Activated CD8-positive, alpha-beta memory T cell treated with anti-CD3 and anti-CD28 coated beads, Interleukin-2, amount 50 U/mL, for 1 hour (primary cell): ENCODE measurements around the gene HSPG2.

Experiments used
- DNase-seq: peaks from one replicate; pipeline ENCODE4 v3.0.0-alpha.2; 2020; ENCODE audit errors: extremely low read depth

Gene HSPG2

DNA sequence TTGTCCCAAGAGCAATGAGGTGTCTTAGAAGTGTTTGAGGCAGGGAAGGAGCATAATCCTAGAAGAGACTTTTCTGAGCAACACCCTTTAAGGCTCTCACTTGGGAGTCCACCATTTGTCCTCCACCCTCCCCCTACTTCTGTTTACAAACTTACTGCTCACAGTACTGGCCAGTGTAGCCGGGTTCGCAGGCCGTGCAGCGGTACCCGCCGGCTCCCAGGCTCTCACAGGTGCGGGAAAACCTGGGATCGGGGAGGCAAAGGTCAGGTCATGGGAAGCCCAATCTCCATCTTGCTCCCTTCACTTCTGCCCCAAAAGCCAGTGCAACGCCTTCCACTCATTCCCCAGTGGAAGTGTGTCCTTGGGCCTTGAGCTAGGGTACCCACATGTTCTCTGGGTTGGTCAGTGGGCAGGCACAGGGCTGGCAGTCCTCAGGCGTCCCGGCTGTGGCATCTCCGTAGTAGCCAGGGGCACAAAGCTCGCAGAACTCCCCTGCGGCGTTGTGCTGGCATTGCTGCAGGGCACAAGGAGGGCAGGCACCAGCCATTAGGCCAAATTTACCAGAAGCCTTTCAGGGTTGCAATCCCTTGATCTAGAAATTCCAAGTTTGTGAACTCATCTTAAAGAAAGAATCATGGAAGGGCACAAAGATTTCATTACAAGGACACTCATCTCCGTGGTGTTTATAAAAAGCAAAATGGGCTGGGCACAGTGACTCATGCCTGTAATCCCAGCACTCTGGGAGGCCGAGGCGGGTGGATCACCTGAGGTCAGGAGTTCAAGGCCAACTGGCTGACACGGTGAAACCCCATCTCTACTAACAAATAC is 75.3 kb downstream of the HSPG2 start:
- no peak for DNase-seq

DNA sequence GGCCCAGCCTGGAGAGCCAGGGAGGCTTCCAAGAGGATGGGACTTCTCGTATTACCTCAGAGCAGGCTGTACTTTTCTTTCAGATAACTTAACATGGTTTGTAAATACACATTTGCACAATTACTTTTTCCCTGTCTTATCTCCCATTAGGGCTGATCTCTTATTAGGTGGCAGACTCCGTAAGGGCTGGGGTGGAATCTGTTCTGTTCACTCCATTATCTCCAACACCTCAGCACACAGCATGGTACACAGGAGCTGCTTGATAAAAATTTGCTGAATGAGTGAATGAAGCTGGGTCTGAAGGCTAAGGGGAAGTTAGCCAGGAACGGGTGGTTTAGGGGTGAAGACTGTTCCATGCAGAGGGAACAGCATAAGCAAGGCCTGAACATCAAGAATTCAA is 76.1 kb downstream of the HSPG2 start:
- no peak for DNase-seq

DNA sequence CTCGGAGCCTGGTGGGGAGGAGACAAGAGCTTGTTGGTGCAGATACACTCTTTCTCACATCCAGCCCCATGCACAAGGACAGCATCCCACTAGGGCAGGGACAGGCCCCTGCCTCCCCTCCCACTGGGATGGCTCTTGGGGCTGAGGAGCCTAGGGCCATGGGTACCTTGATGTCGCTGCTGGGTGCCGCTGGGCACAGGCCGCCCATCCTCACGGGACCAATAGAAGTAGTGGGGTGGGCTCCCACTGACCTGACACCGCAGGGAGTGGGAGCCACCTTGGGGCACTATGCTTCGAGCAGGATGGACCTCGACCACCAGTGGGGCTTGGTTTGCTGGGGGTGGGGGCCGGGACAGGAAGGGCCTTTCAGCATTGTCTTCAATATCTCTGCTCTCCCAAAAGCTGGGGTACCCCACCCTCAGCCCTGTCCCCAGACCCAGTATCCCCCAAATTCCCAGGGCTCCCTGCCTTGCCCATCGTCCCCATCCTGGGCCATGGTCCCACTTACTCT is 77.4 kb downstream of the HSPG2 start:
- no peak for DNase-seq

- DNase-seq = no peak
Measured at GRCh38 chr1:21857840-21858670, 79.1 kb downstream of the HSPG2 start.

- no peak for DNase-seq
Measured at GRCh38 chr1:21857142-21857839, 79.8 kb downstream of the HSPG2 start.

DNA sequence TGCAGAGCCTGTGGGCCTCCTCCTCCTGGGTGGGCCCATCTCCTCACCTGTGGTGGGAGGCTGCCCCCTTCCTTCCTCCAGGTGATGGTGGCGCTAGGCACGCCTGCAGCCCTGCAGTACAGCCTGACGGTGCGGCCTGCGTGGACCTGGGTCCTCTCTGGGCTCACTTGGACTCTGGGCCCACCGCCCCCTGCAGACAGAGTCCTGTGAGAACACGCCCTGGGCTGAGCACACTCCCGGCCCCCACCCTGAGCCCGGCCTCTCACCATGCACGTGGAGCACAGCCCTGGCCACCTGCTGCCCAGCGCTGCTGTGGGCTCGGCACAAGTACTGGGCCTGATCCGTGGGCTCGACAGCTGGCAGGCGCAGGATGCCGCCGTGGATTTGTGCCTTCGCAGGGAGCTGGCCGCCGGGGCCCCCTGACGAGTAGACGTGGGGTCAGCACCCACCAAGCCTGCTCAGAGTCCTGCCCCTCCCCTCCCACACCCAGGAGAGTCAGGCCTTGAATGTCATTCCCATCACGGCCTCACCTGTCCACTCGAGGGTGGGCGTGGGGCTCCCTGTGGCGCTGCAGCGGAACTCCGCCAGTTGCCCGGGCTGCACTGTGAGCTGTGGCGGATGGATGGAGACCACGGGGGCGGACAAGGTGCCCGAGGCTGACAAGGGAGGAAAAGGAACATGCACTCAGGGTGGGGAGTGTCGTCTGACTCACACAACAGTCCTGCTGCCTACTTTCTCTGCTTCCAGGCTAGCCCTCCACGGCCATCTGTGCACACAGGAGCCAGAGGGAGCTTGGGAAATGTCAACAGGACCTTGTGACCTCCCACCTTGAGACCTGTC is 81.6 kb downstream of the HSPG2 start:
- DNase-seq = no peak

DNA sequence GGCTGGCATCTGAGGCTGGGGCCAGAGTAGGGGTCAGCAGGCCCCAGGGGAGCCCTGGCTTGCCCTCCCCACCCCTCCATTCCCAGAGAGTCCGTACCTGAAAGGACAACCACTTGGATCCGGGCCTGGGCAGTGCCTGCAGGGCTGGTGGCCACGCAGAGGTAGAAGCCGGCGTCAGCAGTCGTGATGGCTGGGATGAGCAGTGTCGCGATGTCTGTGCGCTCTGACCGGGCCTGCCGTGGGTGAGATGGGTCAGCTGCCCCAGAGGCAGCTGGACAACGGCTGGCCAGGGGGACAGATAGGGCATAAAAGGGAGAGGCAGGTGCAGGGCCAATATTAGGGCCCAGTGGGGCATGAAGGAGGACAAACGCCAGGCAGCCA is 82.4 kb downstream of the HSPG2 start:
- no peak for DNase-seq

- DNase-seq = no peak
Measured at GRCh38 chr1:21854090-21854750, 82.9 kb downstream of the HSPG2 start.

GRCh38 chr1:21853131-21853427 is 84.0 kb downstream of the HSPG2 start:
- DNase-seq = no peak

DNA sequence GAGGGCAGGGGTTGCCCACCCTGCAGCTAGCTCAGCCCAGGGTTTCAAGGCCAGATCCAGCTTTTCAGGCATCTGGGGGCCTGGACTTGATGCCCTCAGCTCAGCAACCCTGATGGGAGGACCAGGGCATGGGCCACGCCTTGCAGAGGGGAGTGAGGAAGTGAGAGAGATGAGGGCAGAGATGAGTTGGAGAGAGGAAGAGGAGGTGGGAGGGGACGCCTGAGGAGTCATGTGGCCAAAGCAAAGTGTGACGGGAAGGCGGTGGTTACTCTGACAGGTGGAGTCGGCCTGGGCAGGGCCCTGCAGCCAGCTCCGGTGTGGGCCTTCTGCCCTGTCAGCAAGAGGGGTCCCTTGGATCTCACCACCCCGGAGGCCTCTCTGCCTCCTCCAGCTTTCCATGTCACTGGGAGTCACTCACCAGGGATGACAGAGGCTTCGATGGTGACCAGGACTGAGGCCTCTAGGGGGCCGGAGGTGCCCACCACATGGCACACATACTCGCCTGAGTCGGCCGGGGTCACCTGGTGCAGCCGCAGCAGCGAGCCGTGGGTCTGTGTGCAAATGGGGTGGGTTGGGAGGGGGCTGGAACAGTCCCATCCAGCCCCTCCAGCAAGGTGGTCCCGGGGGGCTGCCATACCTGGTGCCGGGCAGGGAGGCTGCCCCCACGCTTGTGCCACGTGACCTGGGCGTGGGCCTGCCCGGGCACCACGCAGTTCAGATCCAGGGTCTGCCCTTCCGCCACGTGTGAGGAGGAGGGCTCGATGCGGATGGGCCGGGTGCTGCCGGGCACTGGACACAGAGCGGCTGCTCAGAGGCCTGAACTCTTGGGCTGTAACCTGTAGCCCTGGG is 84.6 kb downstream of the HSPG2 start:
- DNase-seq = no peak

DNA sequence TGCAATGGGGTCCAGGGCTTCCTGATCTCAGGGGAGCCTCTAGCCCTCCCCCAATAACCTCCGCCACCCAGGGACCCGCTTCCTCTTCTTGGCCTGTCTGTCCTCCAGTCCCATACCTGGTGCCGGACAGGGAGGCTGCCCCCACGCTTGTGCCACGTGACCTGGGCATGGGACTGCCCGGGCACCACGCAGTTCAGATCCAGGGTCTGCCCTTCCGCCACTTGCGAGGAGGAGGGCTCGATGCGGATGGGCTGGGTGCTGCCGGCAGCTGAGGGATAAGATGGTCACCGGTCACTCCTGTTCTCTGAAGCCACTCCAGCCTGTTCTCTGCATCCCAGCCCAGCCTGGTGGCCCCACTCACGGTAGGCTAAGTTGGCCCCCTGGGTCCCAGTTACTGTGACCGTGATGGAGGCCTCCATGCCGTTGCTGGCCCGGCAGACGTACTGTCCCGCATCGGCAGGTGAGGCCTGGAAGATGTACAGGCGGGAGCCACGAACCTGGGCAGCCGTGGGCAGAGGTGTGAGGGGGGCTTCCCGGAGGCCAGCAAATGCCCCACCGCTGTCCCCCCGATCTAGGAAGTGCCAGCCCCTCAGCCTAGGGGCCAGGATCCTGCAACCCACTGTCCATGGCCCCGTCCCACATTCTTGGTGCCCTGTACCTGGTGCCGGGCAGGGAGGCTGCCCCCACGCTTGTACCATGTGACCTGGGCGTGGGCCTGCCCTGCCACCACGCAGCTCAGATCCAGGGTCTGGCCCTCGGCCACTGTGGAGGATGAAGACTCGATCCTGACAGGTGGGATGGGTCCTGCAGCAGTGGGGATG is 85.5 kb downstream of the HSPG2 start:
- no peak for DNase-seq

DNA sequence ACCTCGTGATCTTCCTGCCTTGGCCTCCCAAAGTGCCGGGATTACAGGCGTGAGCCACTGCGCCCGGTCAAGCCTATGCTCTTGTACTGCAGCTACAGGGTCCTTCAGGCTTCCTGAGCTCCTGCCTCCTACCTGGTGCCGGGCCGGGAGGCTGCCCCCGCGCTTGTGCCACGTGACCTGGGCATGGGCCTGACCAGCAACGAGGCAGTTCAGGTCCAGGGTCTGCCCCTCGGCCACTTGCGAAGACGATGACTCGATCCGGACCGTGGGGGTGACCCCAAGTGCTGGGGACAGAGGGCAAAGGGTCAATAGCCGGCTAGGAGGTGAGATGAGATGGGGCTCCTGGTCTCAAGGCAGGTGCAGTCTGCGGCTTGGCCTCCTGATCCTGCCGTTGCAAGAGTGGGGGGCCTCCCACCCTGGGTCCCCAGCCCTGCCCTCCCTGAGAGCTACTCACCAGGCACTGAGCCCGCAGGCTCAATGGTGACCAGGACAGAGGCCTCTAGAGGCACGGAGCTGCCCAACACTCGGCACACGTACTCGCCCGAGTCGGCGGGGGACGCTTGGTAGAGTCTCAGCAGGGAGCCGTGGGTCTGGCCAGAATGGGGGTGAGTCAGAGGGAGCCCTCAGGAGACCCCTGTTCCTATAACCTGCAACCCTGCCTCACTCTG is 87.1 kb downstream of the HSPG2 start:
- no peak for DNase-seq

GRCh38 chr1:21848524-21849174 is 88.5 kb downstream of the HSPG2 start:
- DNase-seq = no peak

- no peak for DNase-seq
Measured at GRCh38 chr1:21847223-21848205, 89.6 kb downstream of the HSPG2 start.

- DNase-seq = no peak
Measured at GRCh38 chr1:21845646-21846641, 91.2 kb downstream of the HSPG2 start.

GRCh38 chr1:21843996-21844395 is 93.1 kb downstream of the HSPG2 start:
- DNase-seq = no peak
